CD4-positive, alpha-beta T cell treated with Interleukin-6 at 100 ng/mL for 8 hours (primary cell): ENCODE results near the gene DIAPH1.

Experiments used
- DNase-seq: peaks from one replicate; pipeline ENCODE4 v3.0.0-alpha.2; 2020; ENCODE audit warnings: mixed read lengths, low spot score

Gene DIAPH1

DNA sequence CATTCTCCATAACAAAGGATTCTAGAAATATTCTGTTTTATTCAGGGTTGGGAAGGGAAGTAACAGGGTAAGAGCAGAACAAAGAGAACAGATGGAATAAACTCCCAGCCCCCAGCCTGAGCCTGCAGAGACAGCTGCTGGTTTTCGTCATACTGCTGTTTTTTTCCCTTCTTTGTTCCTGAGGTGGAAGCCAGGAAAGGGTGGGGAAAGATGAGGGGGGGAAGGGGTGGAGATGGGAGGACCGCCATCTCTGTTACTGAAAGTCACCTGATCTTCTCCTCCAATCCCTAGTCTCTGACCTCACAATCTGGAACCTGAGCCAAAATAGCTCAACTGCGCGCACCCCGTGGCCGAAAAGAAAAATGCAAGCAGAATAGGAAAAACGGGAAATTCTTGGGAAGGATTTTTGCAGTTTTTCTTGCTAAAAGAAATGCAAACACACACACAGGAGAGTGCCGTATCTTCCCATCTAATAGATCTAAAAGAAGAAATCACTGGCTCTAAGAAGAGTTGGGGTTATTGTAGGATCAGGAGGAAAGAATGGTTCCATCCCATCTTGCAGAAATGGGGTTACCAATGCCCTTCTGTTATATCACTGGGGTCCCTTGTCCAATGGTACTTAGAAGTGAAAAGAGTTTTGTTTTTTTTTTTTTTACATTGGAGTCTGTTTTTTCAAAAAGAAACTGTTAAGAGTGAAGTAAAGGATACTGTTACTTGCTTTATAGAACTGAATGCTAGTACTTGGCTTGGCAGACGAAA lies 57.9 kb downstream of the DIAPH1 start:
- DNase-seq: no peak

DNA sequence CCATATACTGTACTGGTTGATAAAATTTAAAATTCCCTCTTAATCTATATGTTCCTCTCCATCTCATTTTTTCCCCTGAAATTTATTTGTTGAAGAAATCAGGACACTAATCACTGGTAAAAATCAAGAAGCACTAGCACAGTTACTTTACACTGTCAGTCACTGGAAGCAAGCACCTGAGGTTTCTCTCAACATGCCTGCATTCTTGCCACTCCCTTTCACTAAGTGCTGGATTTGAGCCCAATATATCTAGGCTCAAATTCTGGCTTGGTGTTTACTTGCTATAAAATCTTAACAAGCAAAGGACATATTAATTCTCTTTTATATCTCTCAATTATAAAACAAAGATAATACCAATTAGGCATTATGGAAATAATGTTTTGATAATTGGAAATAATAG lies 58.6 kb downstream of the DIAPH1 start:
- no peak for DNase-seq

DNA sequence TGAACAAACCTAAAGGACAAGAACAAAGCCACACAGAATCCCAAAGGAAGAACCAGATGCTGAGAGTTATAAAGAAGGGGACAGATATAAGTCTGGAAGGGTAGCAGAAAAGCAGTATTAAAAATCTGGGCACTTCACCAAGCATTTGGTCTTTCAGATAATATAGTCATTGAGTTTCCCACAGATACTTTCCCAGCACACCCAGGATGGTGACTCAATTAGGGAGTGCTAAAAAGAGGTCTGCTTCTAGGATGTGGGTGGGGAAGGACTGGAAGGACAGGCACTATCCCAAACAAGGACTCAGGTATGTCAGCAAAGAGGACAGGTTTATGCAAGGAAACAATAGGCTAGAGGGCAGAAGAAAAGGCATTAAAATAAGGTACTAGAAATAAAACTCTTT lies 59.3 kb downstream of the DIAPH1 start:
- no peak for DNase-seq

DNA sequence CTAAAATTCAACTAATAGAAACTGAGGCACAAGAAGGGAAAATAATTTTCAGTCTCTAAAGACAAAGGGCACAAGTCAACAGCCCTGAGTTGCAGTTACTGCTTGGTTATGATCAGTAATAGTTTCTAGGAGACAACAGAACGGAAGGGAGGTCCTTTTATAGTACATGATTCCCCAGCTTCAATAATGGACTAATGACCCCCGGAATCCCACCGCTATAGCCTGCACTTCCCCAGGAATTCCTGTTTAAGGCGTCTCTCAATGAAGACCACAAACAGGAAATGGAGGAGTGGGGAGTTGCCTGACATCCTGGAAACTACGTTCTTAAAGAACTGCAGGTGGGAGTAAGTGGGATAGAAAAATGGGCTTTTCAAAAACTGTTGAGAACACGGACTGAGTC lies 60.6 kb downstream of the DIAPH1 start:
- DNase-seq: no peak

DNA sequence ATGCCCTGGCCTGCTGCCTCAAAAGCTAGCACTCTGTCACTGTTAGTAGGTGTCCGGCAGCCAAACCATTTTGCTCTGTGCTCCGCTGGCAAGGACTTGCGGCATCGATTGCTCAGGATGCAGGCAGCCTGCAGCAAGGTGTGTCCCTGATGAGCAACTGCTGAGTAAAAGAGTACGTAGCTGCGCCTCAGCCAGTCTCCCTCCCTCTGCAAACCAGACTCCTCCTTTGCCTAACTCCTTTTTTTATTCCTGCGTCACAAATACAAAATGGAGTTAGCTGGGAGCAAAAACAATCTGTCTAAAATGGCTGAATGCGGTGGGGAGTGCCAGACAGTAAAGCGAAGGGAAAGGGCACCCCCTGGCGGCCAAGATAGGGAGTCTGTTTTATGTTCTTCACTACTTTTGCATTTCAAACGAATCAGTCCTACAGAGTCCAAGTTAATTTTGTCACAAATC lies 61.1 kb downstream of the DIAPH1 start:
- peak; percentile 71 for DNase-seq

DNA sequence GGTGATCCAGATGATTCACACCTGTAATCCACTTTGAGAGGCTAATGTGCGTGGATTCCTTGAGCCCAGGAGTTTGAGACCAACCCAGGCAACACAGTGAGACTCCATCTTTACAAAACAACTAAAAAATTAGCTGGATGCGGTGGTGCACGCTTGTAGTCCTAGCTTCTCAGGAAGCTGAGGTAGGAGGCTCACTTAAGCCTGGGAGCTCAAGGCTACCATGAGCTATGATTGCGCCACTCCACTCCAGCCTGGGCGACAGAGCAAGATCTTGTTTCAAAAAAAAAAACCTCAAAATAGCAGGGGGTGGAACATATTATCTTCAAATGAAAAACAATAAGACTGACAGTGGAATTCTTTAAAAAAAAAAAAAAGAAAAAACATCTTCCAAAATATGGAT lies 70.9 kb downstream of the DIAPH1 start:
- DNase-seq: no peak

DNA sequence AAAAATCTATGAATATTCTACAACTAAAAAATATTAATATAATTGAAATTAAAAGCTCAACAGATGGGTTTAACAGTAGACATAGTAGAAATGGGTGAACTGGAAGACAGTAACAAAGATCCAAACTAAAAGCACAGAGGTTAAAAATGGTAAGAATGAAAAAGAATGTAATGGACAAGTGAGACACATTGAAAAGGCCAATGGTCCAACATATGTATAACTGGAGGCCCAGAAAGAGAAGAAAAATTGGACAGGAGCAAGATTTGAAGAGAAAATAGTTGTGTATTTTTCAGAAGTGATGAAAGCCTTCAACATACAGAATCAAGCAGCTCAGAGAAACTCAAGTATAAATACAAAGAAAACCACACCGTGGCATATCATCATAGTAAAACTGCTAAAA lies 71.3 kb downstream of the DIAPH1 start:
- DNase-seq: no peak

DNA sequence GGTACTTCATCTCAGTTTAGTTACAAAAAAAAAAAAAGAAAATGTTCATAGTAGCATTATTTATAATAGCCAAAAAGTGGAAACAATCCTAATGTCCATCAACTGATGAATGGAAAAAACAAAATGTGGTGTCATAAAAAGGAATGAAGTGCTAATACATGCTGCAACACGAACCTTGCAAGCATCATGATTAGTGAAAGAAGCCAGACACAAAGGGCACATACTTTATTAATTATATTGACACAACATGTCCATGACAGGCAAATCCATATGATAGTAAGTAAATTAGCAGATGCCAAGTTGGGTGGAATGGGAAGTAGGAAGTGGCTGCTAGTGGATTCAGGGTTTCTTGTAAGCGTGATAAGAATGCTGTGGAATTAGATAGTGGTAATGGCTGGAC lies 75.7 kb downstream of the DIAPH1 start:
- no peak for DNase-seq

DNA sequence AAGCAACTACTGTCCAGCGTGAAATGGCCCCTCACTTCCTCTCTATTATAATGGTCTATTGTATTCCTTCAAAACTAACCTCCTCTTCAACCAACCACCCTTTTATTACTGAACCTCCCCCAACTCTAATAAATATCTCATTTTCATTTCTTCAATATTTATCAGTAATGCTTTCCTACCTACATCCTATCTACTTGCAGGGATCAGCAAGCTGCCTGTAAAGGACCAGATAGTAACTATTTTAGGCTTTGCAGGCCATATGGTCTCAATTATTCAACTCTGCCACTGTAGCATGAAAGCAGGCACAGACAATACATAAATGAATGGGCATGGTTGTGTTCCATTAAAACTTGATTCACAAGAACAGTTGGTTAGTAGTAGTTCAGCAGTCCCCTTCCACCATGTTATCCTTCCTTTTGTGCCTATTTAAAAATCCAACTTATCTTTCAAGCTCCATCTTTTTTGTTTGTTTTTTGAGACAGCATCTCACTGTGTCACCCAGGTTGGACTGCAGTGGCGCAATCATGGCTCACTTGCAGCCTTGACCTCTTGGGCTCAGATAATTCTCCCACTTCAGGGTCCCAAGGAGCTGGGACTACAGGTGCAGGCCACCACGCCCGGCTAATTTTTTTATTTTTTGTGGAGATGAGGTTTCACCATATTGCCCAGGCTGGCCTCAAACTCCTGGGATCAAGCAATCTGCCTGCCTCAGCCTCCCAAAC lies 84.1 kb downstream of the DIAPH1 start:
- no peak for DNase-seq

DNA sequence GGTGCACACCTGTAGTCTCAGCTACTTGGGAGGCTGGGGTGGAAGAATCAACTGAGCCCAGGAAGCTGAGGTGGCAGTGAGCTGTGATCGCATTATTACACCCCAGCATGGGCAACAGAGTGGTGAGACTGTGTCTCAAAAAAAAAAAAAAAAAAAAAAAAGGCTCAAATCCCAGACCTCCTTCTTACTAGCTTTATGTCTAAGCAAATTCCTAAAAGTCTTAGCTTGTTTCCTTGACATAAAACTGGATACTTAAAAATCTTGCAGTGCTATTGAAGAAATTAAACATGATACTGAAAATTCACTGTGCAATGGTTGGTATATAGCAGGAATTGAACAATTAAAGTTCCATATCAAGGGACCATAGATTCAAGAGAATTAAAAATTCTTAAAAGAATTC lies 84.9 kb downstream of the DIAPH1 start:
- no peak for DNase-seq

DNA sequence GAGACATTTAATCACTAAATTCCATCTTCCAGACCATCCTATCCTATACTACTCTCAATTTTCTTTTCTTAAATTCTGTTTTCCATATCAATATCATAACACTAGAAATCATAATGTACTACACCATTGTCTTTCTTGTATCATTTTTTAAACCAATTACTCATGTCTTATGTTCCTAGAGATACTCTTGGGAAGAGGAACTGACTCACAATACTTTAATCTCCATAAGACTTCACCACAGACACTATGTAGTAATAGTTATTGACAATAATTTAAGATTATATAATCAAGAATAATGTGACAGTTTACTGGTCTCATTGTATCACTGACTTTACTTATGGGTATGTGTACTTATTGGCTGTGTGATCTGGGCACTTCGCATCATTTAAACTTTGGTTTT lies 86.1 kb downstream of the DIAPH1 start:
- DNase-seq: no peak

DNA sequence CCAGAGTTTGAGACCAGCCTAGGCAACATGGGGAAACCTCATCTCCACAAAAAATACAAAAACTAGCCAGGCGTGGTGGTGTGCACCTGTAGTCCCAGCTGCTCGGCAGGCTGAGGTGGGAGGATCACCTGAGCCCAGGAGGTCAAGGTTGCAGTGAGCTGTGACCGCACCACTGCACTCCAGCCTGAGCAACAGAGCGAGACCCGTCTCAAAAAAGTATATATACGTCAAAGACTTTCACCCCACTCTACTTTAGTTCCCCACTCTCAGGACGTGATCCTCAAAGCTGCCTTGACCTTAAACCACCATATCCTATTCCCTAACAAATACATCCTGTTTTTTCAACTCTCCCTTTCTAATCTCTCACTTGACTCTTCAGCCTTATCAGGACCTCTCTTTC lies 88.9 kb downstream of the DIAPH1 start:
- DNase-seq: no peak

DNA sequence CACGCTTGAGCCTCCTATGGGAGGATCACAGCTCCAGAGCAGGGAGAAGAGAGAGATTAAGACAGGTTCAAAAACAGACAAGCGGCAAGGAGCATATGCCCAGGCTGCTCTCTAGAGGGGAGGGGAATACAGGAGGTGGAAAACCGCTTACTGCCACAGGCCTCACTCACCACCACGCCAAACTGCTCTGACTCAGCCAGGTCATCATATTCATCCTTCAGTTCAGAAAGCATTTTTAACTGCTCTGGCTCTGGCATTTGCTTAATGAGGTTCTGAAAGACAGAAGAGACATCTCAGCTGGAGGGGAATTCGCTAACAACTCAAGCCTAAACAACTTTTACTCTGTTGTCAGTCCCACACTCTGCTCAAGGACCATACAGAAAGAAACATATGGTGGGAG lies 89.8 kb downstream of the DIAPH1 start:
- DNase-seq: no peak

DNA sequence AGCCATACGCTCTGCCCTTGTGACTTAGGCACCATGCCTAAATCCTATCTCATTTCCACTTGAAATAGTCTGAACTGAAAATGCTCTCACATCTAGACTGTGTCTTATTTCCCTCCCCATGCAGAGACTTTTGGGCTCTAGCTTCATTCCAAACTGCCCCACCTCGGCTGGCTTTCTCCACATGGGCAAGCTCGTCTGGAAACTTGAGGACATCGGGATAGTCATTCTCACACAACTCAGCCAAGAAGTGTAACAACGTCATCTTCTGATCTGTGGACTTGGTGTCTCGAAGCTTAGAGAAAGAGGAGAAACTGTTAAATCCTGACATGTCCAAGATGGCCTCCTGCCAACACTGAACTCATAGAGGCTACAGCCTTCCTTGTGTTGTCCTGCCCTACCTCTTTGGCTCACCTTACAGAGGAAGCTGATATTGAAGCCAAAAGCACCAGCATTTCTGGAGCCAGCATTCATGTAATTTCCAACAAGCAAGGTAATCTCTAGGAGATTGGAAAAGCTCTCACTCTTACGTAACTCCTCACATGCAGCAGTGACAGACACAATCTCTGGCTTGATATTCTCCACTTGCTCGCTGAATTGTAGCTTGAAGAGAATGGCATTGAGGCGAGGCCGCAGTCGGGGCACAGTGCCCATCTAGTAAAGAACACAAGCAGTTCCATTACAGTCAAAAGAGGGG lies 90.4 kb downstream of the DIAPH1 start:
- DNase-seq: no peak

DNA sequence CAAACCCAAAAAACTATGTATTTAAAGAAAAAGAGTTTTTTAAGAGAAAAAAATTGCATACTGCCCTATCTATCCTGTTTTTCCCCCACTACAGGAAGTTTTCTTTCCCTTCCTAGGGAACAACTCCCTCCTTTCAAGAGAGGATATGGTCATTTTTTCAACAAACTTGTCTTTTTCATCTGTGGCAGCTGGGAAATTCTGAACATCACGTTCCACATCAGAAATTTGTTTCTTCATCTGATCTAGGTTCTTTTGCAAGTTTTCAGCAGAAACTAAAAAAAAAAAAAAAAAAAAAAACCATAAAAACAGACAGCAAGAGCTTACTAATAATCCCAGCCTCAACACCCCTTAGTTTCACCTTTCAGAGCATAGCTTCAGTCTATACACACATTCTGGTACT lies 91.4 kb downstream of the DIAPH1 start:
- no peak for DNase-seq

DNA sequence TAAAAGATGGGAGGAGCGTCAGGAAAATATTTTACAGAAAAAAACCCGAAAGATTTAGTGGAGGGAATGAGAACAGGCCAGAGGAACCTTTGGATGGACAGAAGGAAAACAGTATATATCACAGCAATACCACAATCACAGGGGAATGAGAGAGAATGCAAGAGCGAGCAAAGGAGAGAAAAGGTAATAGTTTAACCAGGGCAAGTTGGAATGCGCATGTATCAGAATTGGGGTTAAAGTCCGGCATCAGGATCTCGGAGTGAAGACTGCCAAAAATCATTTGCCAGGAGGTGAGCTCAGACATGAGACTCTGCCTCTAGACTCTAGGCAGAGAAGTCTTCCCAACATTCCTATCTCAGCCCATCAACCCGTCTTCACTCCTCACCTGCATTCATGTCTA lies 93.1 kb downstream of the DIAPH1 start:
- DNase-seq: no peak

DNA sequence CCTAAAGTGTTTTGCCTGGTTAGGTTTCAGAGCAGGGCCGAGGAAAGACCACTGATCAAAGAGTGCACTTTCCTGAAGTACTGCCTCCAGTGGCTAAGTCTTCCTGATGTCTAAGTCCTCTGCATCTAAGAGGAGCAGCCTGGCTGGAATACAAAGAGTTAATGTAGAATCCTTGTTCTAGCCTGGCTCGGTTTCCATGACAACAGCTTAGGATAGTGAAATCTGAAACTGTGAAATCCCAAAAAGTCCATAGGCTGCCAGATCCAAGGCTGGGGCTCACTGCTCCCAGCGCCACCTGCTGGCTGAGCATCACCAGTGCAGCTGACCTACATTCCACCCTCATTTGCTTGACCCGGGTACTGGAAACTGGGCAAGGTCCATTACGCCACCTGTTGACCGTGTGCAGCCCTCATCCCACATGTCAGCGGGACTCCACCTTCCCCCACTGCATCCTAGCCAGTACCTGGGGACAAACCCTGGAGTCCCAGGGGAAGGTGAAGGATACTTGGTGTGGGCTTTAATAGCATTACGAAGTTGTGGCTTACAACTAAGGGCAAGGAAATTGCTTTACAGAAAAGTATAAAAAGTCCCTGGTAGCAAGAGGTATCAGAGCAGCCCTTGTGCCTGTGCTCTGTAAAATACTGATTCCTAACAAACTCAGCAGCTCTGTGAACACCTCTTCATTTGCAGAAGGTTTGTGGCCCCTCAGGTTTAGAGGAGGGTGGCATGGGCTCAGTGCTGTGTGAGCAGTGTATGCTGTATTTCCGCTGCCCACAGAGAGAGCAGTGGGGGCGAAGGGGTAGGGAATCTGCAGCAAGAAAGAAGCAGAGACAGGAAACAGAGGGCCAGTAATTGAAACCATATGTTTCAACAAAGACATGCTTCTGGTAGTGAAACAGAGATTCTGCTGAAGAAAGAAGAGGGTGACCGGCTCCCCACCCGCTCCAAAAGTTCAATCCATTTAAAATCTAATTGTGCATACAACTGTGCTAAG lies 93.9 kb downstream of the DIAPH1 start:
- peak; percentile 47 for DNase-seq

DNA sequence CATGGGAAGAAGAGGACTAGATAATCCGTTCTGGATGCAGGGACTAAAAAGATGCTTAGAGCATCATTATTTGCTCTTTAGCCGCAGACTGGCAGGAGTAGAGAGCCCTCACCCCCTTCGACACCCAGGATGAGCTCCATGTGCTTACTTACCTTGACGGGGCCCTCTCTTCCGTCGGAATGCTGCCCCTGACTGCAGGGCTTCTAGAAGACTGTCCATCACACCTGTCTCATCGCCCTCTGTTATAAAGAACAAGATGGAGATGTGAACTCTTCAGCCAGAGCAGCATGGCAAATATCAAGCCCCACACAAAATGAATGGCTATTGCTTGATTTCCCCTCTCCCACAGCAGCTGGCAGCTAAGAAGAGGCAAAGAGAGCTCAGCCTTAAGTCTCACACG lies 94.8 kb downstream of the DIAPH1 start:
- no peak for DNase-seq

DNA sequence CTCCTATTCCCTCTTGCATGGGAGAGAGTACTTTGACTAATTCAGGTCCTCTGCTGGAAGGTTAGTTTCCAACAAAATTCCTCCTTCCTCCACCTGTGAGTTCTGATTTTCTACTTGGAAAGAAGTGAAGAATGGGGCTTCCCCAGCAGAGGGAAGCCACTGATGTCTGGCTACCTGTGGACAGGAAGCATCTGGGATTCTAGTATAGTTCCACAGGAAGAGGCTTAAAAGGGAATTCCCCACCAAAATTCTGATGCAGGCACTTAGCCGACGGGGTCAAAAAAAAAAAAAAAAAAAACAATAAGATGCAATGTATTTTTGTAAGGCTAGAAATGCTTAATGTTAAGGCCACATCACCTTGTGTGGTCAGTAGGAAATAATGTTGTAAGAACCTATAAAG lies 96.5 kb downstream of the DIAPH1 start:
- DNase-seq: no peak

DNA sequence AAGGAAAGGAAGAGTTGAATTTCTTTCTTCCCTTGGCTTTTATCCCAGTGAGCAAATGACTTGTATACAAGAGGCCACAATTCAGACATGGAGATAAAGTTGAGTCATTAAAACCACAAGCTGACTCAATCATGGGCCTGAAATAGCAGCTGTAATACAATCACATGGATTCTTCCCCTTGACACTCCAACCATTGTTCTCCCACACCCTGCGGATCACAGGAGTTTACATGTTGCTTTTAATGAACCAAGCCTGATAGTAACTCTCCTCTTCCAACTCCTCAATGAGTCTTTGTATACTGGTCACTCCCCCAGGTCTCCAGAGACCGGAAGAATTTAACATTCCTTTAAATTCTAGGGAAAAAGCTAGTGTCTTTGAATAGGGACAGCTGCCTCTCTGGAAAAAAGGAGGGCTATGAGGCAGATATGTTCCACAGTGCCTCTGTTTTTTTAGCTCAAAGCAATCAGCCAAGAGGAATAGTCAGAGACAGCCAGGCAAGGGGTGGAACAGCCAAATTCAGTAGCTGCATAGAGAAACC lies 97.5 kb downstream of the DIAPH1 start:
- no peak for DNase-seq
